NCI-H748 (cell line): ENCODE data around the gene SCYGR5.
"Not testable (repeated sequence)": the region's sequence is repeated elsewhere in the genome, so short reads cannot be mapped to it uniquely, and the experiment has no call there.

Experiments
- DNase-seq: peaks from one replicate; lab custom pipeline; 2025; ENCODE audit not compliant: unreplicated experiment; lab: John Stamatoyannopoulos, UW

The SCYGR5 gene

DNA sequence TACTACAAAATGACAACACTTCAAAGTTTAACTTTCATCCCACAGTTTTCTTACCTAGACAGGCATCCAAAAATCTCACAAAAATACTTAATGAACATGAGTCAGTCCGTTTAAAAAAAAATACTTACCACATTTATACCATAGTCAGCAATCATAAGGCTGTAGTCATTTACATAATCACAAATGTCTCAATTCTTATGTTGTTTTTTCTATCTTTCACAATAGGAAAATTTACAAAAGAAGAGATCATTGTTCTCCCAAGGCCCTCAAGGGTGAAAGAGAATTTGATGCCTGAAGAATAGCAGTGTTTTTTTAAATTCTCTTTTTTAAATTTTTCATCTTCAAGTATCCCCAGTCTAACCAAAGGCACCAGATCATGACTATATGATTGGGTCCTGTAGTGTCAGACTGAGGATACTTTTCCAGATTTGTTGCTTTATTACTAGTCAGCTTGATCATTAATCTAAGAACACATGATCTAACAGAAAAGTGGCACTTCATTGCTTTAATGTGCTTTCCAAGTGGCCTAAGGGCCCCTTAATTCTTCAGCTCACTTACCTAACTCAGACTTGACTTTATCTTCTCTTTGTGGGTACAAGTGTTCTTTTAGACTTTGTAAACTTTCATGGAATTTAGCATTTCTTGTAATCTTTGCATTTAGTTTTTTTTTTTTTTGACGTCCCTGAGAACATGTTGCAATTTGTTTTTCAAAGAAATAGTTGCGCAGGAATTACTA lies 4.7 kb downstream of the SCYGR5 start:
- DNase-seq, result no peak

GRCh38 chr2:227673620-227674019 lies 7.0 kb downstream of the SCYGR5 start:
- DNase-seq, result not testable (repeated sequence)

DNA sequence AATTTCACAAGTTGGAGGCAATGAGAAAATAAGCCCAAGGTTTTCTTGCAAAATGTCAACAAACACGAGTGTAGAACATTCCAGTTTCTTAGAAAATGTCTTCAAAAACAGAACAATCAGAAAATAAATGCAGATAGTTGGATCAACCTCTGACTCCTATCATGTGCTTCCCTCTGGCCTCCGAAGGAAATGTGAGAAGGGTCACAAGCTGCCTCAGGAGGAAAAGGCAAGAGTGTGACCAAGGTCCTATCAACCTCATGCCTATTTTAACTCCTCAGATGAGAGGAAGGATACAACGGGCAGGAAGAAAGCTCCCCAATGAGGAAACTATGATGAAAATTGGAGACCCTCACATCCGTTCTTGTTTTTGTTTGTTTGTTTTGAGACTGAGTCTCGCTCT lies 7.9 kb downstream of the SCYGR5 start:
- DNase-seq, result no peak

DNA sequence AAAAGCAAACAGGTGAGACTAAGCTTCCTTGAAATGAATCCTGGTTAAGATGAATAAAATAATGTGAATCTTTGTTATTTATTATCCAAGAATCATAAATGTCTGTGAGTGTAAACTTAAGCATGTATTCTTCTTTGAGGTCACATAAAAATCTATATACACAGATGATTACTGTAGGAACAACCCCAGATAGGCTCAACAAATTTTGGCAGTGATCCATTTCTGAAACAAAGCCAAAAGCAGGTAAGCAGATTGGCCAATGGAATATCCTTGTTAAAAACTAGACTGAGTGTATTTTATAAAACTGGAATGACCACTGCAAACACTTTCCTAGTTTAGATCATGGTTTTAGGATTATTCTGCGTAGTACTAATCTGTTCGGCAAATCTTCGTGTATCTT lies 11.3 kb downstream of the SCYGR5 start:
- no peak for DNase-seq

DNA sequence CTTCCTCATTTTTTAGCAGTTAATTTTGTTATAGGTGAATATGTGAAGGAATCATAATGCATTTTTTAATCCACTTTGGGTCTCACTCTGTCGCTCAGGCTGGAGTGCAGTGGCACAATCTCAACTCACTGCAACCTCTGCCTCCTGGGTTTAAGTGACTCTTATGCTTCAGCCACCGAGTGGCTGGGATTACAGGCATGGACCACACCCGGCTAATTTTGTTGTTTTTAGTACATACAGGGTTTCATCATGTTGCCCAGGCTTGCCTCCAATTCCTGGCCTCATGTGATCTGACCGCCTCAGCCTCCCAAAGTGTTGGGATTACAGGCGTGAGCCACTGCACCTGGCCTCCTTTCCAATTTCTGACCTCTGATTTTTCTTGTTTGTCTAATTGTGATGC lies 17.7 kb downstream of the SCYGR5 start:
- DNase-seq, result no peak

DNA sequence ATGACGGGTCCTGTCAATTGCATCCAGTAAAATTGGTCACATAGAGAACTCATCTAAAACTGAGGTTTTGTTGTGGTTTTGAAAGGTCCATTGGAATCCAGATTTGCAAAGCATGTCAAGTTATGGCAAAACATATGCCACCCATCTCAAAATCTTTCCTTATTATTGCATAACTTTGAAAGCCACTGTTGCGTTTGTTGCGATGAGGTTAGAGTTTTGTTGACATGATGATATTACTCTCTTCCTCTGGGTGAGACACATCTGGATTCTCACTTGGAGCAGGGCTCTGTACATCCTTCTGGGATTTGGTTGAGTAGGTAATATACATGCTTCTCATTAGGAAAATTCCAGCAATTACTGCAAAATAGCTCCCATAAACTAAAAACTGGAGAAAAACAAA lies 20.6 kb downstream of the SCYGR5 start:
- DNase-seq, result no peak

DNA sequence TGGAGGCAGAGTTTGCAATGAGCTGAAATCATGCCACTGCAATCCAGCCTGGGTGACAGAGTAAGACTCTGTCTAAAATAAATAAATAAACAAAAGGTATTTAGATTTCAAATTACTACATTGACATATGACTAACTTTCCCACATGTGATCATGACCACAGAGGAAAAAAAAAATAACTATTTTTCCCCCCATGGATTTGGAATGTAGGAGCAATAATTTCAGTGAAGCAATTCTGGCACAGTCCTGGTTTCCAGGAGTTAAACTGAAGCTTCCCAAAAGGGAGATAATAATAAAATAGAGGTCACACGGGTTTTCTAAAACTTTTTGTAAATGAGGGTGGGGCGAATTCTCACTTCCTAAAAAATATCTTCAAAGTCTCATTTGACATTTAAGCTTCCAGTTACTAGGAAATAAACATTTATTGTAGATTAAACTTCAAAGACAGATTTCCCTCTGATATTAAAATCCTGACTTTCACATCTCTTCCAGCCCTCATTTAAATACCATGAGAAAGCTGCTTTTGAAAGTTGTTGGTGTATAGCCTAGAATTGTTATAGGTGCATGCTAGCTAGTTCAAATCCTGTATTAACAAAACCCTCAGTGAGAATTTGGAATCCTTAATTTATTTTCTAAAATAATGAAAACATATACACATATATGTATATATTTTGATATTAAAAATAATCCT lies 30.5 kb downstream of the SCYGR5 start:
- DNase-seq, result no peak

DNA sequence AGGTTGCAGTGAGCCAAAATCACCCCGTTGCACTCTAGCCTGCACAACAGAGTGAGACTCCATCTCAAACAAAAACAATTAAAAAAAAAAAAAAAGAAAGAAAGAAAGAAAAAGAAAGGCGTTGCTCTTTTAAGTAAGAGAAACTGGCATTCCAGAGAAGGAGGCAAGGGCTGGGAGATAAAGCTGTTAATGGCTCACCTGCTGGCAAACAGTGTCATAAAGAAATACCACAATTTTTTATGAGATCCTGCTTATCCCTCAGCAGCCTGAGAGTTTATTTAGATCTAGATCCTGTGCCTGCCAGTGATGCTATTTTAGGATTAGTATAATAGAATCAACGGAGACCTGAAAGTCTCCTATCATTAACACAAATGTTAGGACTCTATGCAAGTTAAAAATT lies 35.0 kb downstream of the SCYGR5 start:
- no peak for DNase-seq

DNA sequence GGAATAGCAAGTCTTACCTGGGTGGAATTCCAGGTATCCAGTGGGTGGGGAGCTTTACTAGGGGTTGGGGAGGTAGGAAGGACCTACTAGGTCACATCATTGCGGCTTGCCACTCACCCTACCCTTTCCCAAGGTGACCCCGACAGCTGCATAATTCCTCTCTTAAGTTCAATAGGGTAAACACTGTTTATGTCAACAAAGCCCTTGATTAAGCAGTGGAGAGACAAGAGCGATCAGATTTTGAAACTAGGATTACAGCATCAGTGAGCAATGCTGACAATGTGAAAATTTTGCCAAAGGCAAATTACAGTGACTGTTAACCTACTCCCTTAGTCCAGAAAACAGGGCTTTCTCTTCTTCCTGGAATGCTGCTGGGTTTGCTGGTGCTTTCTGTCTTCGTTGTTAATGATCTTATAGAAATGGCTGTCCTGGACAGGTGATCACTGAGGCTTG lies 36.7 kb downstream of the SCYGR5 start:
- DNase-seq, result peak; percentile 3

DNA sequence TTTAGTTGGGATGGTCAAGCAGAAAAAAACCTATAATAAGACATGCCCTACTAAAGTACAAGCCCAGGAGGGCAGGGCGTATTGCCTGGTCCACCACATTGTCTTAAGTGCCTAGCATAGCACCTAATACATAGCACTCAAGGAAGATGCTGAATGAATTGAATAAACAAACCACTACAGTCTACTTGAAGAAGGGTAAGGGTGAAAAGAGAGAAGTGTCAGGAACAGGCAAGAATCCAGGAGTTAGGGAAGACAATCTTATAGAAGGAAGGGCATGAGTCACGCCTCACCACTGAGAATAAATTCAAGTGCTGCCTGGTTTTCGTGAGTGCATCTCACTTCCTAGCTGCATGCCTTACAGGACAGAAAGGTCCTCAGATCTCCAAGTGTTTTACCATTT lies 37.4 kb downstream of the SCYGR5 start:
- no peak for DNase-seq

DNA sequence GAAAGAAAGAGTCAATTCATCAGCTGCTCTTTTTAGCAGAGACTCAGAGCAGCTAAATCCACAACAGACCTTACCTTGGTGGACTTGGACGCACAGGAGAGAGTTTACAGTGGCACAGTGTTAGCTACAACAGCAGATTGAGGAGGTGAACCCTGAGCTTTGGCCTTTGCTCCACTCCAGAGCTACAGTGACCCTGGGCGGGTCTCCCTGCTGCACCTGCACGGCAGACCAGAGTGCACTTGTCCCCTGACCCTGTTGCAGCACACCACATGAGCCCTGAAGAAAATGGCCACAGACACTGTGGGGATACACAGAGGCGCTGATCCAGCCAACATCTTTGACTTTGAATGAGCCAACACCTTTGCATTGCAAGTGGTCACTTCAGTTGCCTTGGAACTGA lies 40.3 kb downstream of the SCYGR5 start:
- DNase-seq, result no peak

GRCh38 chr2:227707390-227707789 lies 40.8 kb downstream of the SCYGR5 start:
- DNase-seq, result no peak

- no peak for DNase-seq
These were observed 44.4 kb downstream of the SCYGR5 start for GRCh38 chr2:227710986-227711385.

- DNase-seq, result no peak
These were observed 46.7 kb downstream of the SCYGR5 start for GRCh38 chr2:227713291-227713690.

GRCh38 chr2:227716501-227716900 lies 49.9 kb downstream of the SCYGR5 start:
- no peak for DNase-seq
